ENCODE results near the gene CAPZB.
"Not testable (repeated sequence)": the region's sequence is repeated elsewhere in the genome, so short reads cannot be mapped to it uniquely, and the experiment has no call there.

Gene CAPZB

DNA sequence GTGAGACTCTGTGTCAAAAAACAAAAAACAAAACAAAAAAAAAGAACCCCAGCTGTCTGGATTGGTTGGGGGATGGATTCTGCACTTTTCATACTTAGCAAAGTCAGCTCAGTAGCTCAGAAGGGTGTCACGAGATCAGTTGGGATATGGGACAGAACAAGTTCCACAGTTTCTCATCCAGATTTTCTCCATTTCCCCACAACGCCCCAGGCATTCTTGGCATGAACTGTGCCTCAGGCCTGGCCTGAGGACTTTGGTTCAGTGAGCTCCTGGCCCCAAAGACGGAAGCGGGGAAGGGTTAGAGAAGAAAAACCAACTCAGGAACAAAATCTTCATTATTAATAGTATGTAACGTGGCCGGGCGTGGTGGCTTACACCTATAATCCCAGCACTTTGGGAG lies 175.3 kb downstream of the CAPZB start:
- DNase-seq (ENCODE audit: low spot score), result no peak

DNA sequence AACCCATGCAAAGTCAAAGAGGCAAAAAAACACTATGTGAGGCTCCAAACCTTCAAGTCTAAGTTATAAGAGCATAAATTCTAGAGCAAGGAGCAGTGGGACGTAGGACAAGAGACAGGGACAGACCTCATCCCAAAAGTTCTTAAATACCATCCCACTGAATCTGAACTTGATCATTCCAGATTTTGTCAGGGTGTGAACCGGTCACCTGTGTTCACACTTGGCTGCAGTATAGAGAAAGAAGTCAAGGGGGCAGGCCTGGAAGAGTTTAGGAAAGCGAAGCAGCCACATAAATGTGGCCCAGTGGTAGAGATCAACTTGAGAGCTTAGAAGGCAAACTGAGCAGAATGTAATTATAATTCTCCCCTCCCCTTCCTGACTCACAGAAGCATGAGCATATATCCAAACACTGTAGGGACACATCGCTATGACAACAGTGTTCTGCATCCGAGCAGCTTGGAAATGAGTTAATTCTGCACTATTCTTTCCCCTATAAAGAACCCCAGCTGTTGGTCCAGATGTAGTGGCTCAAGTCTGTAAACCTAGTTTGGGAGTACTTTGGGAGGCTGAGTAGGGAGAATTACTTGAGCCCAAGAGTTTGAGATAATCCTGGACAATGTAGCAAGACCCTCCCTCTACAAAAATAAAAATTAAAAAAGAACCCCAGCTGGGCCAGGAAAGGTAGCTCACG lies 176.1 kb downstream of the CAPZB start:
- no peak for DNase-seq (ENCODE audit: low spot score)

GRCh38 chr1:19308509-19308907 lies 176.8 kb downstream of the CAPZB start:
- DNase-seq (ENCODE audit: low spot score), result no peak

- DNase-seq (ENCODE audit: low spot score), result no peak
These were observed 177.4 kb downstream of the CAPZB start for GRCh38 chr1:19307794-19308508.

DNA sequence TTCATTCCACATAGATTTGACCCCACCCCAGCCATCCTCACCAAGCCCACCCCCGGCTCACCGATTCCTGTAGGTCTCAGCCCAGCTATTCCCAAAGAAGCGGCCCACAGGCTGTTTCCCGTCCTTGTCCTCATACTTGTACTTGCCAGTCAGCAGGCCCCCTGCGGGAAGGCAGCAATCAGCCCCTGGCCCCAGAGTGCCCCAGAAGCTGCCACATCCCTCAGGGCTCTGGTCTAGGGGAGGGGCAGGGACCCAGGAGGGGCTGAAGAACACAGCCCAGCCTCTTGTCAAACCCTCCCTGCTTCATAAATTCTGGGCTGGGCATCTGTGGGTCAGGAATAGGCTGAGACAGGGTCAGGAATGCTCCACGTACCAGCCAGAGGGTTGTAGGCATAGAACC lies 178.4 kb downstream of the CAPZB start:
- no peak for DNase-seq (ENCODE audit: low spot score)

DNA sequence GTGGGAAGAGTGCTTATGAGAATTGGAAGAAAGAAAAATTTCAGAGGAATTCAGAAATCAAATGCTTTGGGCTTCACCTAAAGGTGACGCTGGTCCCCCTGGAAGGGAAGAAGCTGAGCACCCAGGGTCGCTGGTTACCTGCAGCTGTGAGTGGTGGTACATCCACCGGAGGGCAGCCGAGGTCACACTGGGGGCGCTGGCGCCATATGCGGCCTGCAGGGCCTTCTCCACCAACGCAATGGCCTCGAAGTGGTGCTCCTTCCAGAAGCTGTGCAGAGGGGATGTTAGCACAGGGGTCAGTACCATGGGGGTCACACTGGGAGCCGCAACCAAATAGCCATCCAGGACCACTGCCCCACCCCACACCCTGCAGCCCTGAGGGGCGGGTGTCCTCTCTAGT lies 179.5 kb downstream of the CAPZB start:
- DNase-seq (ENCODE audit: low spot score), result no peak

DNA sequence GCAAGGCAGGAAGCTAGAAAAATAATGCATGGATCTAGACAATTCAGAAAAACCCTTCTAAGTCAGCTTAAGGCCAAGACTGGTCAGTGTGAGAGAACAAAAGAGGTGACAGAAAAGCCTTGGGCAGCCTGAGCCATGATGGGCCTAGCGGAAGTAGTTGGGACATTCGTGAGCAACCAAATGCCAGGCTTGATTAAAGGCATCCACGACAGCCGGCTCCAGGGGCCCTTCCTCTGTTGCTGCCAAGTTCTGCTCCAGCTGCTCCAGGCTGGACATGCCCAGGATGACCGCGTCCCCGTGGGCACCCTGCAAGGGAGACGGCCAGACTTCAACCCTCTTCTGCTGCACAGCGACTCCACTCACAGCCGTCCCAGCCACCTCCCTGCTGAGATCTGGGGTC lies 181.3 kb downstream of the CAPZB start:
- not testable (repeated sequence) for DNase-seq (ENCODE audit: low spot score)

DNA sequence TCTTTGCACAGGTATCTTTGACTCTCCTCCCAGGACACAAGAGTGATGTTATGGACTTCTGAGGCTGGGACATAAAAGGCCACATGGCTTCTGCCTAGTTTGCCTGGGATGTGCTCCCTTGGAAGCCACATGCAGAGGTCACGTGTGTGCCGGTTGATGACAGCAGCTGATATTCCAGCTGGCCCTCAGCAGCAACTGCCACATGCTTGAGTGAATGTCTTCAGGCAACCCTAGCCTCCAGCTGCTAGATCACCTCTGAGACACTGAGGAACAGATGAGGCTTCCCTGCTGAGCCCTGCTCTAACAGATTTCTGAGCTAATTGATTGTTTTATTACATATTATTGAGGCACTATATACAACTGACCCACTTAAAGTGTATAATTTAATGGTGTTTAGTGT lies 185.1 kb downstream of the CAPZB start:
- DNase-seq (ENCODE audit: low spot score), result no peak

- DNase-seq (ENCODE audit: low spot score), result no peak
These were observed 190.7 kb downstream of the CAPZB start for GRCh38 chr1:19294638-19295037.

GRCh38 chr1:19289244-19289643 lies 196.1 kb downstream of the CAPZB start:
- DNase-seq (ENCODE audit: low spot score), result no peak

All from CD4-positive, alpha-beta T cell treated with Interleukin-15 for 4 hours (primary cell).